ENCODE results near the gene APEX2.
"Not testable (repeated sequence)": the region's sequence is repeated elsewhere in the genome, so short reads cannot be mapped to it uniquely, and the experiment has no call there.

Gene APEX2, protein sequence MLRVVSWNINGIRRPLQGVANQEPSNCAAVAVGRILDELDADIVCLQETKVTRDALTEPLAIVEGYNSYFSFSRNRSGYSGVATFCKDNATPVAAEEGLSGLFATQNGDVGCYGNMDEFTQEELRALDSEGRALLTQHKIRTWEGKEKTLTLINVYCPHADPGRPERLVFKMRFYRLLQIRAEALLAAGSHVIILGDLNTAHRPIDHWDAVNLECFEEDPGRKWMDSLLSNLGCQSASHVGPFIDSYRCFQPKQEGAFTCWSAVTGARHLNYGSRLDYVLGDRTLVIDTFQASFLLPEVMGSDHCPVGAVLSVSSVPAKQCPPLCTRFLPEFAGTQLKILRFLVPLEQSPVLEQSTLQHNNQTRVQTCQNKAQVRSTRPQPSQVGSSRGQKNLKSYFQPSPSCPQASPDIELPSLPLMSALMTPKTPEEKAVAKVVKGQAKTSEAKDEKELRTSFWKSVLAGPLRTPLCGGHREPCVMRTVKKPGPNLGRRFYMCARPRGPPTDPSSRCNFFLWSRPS

DNA sequence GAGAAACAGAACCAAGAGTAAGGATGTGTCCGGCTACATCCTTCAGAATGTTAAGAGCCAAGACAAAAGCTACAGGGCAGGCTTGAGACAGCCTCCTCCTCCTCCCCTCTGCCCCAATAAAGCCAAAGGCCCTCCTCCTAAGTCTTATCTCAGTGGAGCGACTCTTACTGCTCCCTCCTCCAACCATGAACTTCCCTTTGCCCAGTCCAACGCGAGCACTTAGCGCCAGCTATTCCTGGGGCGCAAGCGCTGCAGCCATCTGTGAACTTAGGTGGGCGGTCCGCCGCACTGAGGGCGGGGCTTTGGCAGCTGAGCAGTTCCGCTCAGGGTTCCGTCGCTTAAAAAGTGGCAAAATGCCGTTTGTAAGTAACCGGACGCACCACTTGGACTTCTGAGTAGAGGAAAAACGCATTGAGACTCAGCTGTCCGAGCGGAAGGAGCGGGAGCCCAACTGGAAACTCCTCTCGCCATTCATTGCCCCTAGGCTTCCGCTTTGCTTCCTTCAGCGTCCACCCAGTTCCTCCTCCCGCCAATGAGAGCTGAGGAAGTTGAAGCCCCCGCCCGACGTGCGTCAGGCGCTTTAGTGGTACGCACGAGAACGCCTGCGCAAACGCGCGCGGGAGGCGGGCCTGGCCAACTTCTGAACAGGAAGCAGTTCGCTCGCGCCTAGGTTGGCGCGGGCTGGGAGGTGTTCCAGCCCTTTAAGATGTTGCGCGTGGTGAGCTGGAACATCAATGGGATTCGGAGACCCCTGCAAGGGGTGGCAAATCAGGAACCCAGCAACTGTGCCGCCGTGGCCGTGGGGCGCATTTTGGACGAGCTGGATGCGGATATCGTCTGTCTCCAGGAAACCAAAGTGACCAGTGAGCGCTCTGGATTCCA is at the start of gene APEX2:
Gene APEX2 (plus strand): TSS at position 647 of the 882 bp plus-strand sequence. CDS start 60 bp downstream, at position 707.
- peak; percentile 48 to 70 (median 67) for DNase-seq (ENCODE audit: low read depth in 3 of 3, low spot score in 1 of 3)

DNA sequence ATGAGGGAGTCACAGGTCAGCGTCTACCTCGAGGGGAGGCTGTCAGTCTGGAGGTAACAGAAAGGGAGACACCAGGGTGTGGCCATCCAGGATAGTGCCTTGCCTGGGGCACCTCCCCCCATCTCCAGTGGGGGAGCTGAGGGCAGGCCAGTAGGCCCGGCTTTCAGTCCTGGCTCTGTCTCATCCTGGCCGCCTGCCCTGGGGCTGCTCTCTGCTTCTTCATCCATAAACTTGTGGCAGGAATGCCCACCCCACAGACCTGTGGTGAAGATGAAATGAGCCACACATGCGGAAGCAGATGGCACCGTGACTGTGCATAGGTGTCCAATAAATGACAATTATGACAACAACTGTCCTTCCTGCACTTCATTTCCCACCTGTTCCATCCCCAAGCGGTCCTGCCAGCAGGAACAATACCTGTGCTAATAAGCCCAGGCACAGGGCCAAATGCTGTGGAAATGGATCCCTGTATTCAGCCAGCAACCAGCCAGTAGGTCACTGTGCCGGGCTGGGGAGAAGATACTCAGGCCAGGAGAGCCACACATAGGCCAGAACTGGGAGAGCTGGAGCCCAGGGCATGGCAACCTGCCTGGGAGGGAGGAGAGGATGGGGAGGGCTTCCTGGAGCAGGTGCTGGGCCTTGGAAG is 49.3 kb upstream of the APEX2 start:
- DNase-seq (ENCODE audit: low read depth in 3 of 3, low spot score in 1 of 3), result no peak

DNA sequence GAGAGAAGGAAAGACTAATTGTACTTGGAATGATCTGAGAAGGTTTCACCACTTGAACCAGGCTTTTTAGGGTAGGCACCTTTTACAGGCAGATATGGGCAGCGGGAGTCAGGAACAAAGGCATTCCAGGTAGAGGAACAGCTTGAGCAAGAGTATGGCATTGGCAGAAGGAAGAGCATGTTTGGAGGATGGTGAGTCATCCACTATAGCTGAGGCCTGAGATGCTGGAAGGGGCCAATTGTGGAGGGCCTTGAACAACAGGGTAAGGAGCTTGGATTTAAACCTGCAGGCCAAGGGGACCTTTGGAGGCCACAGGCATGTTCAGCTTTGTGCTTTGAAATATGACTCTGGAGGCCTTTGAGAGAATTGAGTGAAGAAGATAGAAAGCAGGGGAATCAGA is 38.4 kb upstream of the APEX2 start:
- DNase-seq (ENCODE audit: low read depth in 3 of 3, low spot score in 1 of 3), result no peak

DNA sequence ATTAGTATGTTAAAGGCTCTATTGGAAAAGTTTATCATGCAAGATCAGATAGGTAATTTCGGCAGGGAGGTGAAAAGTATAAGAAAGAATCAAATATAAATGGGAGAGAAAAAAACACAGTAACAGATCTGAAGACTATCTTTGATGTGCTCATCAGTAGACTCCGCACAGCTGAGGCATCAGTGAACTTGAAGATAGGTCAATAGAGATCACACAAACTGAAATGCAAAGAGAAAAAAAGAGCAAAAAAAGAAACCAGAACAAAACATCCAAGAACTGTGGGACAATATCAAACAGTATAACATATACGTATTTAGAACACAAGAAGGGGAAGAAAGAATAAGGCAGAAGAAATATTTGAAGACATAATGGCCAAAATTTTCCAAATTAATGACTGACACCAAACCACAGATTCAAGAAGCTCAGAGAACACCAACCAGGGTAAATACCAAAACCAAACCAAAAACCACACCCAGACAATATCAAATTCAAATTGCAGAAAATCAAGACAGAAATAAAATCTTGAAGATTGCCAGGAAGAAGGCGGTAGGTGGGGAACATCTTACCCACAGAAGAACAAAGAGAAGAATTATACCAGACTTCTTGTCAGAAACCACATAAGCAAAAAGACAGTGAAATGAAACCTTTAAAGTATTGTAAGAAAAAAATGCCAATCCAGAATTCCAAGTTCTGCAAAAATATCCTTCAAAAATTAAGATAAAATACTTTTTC is 35.2 kb upstream of the APEX2 start:
- DNase-seq (ENCODE audit: low read depth in 3 of 3, low spot score in 1 of 3), result no peak

DNA sequence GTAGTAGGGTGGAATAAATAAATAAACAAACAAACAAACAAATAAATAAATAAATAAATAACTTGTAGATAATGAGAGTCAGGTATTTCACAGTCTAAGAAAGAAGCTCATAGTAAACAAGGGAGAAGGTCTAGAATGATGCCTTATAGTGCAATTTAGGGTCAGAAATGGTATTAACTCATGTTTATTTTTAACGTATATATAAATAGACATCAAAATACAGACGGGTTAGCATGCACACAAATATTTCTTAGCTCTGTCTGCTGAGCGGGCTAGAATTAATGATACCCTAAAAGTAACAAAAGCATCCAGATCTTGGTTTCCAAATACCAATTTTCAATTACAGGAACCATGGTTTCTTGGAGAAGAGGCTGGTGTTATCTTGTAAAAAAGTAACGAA is 22.8 kb upstream of the APEX2 start:
- DNase-seq (ENCODE audit: low read depth in 3 of 3, low spot score in 1 of 3), result no peak

DNA sequence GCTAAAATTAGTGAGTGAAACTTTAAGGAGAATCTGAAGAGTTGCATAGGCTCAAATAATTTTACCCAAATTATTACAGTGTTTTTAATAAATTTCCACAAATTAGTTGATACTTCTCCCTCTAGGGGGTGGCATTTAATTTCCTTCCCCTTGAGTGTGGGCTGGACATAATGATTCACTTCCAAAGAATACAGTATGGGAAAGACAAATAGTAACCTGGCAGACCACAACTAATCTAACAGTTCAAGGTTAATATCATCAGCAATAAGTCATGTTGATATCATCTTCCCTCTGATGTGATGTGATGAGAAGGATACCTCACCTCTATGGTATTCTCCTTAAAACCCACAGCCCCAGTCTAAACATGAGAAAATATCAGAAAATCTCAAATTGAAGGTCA is 21.7 kb upstream of the APEX2 start:
- no peak for DNase-seq (ENCODE audit: low read depth in 3 of 3, low spot score in 1 of 3)

DNA sequence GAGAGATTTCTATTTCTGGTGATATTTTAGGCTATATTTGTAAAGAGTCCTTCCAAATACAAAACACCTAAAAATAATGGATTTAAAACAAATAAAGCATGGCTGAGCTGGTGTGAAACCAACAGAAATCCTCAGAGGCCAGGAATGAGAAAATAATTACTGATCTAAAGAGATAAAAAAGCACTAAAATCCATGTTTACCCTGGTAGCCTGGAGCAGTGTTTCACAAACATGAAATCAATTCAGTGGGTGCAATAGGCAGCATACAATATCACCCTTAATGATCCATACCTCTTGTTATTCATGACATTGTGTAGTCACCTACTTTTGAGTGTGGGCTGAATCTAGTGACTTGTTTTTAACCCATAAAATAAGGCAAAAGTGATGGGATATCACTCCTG is 20.7 kb upstream of the APEX2 start:
- no peak for DNase-seq (ENCODE audit: low read depth in 3 of 3, low spot score in 1 of 3)

DNA sequence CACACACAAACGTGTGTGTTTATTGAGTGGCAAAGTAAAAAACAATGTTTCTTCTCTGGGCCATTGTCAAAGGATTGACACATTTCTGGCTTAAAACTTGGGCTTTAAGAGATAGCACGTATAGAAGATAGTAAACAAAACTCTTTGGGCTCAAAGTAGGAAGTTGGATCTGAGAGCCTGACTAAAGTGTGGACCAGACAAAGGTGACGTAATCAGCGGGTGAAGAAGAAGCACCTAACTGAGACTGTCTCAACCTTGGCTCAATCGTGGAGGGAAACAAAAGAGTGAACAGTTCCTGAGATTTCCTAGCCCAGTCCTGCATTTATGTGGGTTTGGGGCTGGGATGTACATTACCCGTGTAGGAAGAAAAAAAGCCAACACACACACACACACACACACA is 19.8 kb upstream of the APEX2 start:
- DNase-seq (ENCODE audit: low read depth in 3 of 3, low spot score in 1 of 3), result no peak

DNA sequence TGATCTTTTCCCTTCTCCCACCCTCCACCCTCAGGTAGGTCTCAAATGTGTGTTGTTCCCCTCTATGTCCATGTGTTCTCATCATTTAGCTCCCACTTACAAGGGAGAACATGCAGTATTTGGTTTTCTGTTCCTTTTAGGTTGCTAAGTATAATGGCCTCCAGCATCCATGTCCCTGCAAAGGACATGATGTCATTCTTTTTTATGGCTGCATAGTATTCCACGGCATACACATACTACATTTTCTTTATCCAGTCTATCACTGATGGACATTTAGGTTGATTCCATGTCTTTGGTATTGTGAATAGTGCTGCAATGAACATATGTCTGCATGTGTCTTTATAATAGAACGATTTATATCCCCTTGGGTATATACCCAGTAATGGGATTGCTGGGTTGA is 16.9 kb upstream of the APEX2 start:
- DNase-seq (ENCODE audit: low read depth in 3 of 3, low spot score in 1 of 3), result not testable (repeated sequence)

DNA sequence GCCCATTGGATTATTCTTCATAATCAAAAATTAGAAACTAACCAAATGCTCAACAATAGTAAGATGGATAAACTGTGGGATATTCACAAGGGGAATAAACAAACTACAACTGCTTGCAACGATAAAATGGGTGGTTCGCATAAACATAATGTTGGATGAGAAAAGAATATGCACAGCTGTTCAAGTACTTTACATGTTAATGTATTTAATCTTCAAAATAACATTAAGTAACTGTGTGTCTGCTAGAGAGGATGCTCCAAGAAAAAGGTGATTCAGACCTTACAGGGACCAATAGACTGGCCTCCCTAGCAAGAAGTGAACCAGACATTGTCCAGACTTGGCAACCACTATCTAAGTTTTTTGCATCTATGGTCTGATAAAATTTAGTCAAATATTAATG is 8.5 kb upstream of the APEX2 start:
- DNase-seq (ENCODE audit: low read depth in 3 of 3, low spot score in 1 of 3), result no peak

DNA sequence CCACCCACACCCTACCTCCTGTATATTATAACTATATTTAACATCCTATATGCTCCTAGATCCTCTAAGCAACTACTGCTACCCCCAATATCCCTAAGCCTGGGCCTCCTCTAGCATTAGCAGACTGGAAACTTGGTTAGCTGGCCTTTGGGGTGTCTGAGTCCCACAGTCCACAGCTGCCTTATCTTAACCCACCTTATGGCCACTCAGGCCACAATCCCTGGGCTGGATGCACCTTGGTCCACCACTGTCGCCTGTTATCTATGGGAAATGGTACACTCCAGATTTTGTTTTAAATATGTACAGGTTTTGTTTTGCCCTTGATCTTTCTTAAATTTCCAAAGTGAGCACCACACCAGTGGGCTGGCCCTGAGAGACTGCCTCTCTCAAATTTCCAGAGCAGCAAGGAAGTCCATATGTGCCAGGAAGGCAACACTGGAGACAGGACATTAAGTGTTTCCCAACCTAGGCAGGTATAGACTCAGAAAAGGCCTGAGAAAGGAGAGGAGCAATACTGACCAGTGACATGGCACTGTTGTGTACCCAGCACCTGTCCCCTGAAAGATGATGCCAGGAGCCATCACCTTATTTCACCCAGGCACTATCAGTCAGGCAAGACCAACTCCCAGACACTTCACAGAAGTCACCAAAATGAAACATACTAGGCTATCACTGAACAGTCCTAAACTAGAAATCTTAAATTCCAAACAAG is 7.1 kb upstream of the APEX2 start:
- no peak for DNase-seq (ENCODE audit: low read depth in 3 of 3, low spot score in 1 of 3)

DNA sequence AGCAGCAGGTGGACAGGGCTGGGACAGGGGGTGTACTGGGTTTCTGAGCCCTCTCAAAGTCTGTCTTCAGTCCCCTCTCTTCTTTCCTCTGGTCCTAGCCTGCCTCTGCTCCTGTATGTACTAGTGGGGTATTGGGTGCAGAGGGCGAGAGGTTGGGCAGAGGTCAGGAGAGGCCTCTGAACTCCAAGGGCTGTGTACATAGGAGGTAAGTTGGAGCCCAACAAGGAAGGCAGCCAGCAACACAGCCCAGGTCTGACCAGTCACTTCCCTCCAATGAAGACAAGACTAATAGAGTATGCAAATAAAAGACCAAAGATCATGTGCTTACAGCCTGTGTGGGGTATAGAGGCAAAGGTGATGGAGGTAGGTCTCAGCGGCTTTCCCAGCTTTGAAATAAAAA is 6.1 kb upstream of the APEX2 start, which contains the start of gene PFKFB1:
Gene PFKFB1 (minus strand): TSS at position 90 of the 400 bp plus-strand sequence. CDS start 181 bp downstream, outside the sequence.
- no peak for DNase-seq (ENCODE audit: low read depth in 3 of 3, low spot score in 1 of 3)

DNA sequence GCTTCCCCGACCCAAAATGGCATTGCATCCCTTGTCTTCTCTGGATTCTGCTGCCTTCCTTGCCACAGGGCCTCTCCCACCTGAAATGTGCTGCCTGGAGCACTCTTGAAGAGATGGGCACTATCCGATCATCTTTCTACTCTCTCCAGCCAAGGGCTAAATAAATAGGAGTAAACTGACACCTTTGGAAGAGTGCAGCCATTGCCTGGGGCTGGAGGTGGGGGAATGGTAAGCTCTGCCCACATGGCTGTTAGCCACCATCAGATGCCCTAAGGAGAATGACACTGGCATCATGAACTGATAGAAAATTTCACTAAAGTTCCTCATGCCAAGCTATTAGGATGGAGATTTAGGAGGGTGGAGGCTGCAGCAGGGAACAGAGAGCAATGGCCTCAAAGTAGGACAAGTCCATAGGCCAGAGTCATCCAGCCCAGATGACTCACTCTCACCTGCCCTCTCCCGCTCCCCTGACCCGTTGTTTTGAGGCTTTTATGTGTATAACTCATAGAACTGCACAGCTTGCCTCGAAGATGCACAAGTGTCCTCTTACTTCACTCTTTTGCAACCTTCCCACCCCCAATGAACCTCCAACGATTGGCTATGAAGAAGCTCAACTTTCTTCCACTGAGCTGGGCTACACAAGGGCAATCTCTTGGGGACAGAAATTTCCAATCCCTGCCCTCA is 5.4 kb upstream of the APEX2 start:
- no peak for DNase-seq (ENCODE audit: low read depth in 3 of 3, low spot score in 1 of 3)

DNA sequence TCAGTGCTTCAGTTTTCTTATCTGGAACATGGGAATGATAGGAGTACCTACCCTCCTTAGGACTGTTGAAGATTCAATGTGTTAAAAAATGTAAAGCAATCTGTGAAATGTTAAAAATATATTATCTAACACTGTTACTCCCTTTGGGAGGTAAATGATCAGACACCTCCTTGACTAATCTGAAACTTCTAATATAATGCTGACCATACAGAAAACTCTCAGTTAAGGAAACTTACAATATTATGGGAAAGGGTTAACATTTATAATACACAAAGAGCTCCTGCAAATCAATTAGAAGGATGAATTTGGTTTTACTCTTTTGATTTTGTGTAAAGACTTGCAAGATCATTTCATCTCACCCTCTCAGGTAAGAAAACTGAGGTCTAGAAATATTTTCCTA is 4.5 kb upstream of the APEX2 start:
- no peak for DNase-seq (ENCODE audit: low read depth in 3 of 3, low spot score in 1 of 3)

DNA sequence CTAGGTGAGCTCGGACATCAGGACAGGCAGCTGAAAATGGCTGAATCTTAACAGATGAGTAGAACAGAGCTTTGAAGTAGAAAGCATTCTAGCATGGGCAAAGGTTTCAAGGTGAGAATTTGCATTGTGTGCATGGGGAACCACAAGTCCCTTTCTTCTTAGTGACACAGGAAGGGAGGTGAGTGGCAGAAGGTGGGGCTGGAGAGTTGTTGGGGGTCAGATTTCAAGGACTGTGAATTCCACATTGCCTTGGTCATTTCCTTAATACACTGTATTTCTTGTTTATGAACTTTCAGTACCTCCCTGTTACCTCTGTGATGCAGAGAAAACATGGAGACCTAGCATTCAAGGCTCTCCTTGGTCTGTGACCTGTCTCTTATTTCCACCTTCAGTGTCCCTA is 4.1 kb downstream of the APEX2 start:
- DNase-seq (ENCODE audit: low read depth in 3 of 3, low spot score in 1 of 3), result no peak

DNA sequence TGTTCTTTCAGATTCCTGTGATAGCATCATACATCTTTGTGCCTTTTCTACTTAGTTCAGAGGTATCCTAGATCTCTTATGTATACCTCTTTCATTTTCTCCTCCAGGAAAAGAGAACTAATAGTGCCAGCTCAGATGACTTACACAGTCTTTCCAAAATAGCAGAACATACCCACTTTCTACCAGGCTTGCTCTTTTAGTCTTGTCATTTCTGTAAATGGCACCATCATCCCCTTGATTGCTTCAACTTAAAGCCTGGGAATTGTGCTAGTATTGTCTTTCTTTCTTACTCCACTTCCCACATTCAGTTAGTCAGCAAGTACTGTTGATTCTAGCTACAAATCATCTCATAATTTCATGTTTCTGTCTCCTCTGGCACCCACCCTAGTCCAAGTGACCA is 5.1 kb downstream of the APEX2 start:
- DNase-seq (ENCODE audit: low read depth in 3 of 3, low spot score in 1 of 3), result no peak

DNA sequence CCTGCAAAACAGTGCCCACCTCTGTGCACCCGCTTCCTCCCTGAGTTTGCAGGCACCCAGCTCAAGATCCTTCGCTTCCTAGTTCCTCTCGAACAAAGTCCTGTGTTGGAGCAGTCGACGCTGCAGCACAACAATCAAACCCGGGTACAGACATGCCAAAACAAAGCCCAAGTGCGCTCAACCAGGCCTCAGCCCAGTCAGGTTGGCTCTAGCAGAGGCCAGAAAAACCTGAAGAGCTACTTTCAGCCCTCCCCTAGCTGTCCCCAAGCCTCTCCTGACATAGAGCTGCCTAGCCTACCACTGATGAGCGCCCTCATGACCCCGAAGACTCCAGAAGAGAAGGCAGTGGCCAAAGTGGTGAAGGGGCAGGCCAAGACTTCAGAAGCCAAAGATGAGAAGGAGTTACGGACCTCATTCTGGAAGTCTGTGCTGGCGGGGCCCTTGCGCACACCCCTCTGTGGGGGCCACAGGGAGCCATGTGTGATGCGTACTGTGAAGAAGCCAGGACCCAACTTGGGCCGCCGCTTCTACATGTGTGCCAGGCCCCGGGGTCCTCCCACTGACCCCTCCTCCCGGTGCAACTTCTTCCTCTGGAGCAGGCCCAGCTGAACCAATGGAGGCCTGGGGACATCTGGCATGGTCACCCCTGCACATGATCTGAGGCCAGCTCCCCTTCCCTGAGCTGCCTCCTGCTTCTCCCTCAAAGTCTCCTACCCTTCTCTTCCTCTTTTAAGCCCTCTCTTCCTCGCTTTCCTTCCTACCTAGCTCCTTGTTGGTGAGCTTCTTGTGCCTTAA is 6.9 kb downstream of the APEX2 start:
- DNase-seq (ENCODE audit: low read depth in 3 of 3, low spot score in 1 of 3), result no peak

DNA sequence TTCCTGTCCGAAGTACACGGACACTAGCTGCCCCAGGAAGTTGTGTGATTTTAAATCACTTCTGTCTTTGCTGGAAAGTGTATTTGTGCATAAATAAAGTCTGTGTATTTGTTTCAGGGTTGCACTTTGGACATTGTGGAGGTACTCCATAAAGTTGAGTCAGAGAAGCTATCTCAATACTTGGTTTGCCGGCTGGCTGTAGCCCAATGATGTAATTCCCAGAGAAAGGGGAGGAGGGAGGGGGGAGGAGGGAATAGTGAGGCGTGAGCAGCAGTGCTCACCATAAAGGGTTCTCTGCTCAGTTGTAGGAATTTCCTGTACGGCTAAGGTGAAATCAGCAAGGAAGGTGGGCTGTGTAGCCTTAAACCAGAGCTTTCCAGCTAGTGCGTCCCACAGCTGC is 7.5 kb downstream of the APEX2 start:
- no peak for DNase-seq (ENCODE audit: low read depth in 3 of 3, low spot score in 1 of 3)
